ENCODE data around the gene CAMK2G. TPM values are rescaled to one million over a fixed set of nuclear protein-coding genes. Genes with fewer than 3 reads are reported as not detected.
A peak's percentile ranks its signal among the peaks of the same experiment; 100 is the strongest.

The CAMK2G gene
- polyA plus RNA-seq, 3 donors, result 1.7 to 60.7 (median 3.0) TPM

DNA sequence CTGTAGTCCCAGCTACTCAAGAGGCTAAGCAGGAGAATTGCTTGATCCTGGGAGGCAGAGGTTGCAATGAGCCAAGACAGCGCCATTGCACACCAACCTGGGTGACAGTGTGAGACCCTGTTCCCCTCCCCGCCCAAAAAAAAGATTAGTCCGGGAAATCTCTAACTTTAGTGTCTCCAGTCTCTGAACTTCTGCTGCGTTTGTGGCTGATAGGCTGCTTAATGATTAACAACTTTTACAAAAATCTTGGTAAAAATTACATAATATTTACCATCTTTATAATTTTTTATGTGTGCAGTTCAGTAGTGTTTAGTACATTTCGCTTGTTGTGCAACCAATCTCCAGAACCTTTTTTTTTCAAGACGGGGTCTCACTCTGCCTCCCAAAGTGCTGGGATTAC, 26.9 kb upstream of the CAMK2G start:
- Mint-ChIP-seq H3K27ac (no peak overlapping the region), H3K9me3 (no peaks in the 10 kb centered on the region), H3K4me1 (peaks cover 48% of the 10 kb centered on the region), H3K4me3 (no peak overlapping the region), H3K36me3 (peaks cover 0 to 3% of the 10 kb centered on the region in 2 donors), H3K27me3 (ENCODE audit: low read depth in 3 of 3) (peaks cover 0 to 3% (median 2%) of the 10 kb centered on the region in 3 donors)
- WGBS (ENCODE audit: insufficient coverage), result 82% methylated on average over 3 of the region's 6 CpGs
- no peaks in the 10 kb centered on the region for H3K27me3 ChIP-seq (ENCODE audit: control insufficient read depth in 2 of 2, insufficient read depth in 2 of 2, low read length in 2 of 2)
- H4K20me1 ChIP-seq (ENCODE audit: insufficient read depth, low read length), result no peaks in the 10 kb centered on the region
- TF ChIP-seq, protein P1, sequence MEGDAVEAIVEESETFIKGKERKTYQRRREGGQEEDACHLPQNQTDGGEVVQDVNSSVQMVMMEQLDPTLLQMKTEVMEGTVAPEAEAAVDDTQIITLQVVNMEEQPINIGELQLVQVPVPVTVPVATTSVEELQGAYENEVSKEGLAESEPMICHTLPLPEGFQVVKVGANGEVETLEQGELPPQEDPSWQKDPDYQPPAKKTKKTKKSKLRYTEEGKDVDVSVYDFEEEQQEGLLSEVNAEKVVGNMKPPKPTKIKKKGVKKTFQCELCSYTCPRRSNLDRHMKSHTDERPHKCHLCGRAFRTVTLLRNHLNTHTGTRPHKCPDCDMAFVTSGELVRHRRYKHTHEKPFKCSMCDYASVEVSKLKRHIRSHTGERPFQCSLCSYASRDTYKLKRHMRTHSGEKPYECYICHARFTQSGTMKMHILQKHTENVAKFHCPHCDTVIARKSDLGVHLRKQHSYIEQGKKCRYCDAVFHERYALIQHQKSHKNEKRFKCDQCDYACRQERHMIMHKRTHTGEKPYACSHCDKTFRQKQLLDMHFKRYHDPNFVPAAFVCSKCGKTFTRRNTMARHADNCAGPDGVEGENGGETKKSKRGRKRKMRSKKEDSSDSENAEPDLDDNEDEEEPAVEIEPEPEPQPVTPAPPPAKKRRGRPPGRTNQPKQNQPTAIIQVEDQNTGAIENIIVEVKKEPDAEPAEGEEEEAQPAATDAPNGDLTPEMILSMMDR (IDR thresholded peaks at IDR 0.05), result no peak
- intact Hi-C loops (cut with micrococcal nuclease), result loop anchor here in 1 of 2 donors (10.0 kb wide), 1 partner anchor 94 kb away; the partner anchor contains the start of gene VCL
- DNase-seq, result no peak
- H3K9ac ChIP-seq (ENCODE audit: insufficient read depth, low read length, poor library complexity, severe bottlenecking), result no peak overlapping the region
- no peaks in the 10 kb centered on the region for H3K36me3 ChIP-seq (replicated peaks in 1 of 2; ENCODE audit: control insufficient read depth in 1 of 2, insufficient read depth in 2 of 2, low read length in 2 of 2)
- no peaks in the 10 kb centered on the region for H3K9me3 ChIP-seq (replicated peaks in 1 of 2; ENCODE audit: control insufficient read depth in 1 of 2, insufficient read depth in 1 of 2, low read length in 2 of 2)
- H3K27ac ChIP-seq (ENCODE audit: low read depth in 1 of 2, low read length in 2 of 2), result no peak overlapping the region
- H3K4me3 ChIP-seq (replicated peaks in 1 of 3; ENCODE audit: low read depth in 2 of 3, low read length in 3 of 3), result no peak overlapping the region
- no peaks in the 10 kb centered on the region for H3K79me2 ChIP-seq (ENCODE audit: insufficient read depth, low read length)
- no peak overlapping the region for H2AFZ ChIP-seq (ENCODE audit: insufficient read depth, low read depth, low read length, poor library complexity, severe bottlenecking)
- H3K4me2 ChIP-seq (replicated peaks; ENCODE audit: extremely low read depth, low read length, poor library complexity, severe bottlenecking), result no peak overlapping the region
- peaks cover 52 to 54% of the 10 kb centered on the region in 2 donors for H3K4me1 ChIP-seq (ENCODE audit: control insufficient read depth in 1 of 2, insufficient read depth in 2 of 2, low read length in 2 of 2)

DNA sequence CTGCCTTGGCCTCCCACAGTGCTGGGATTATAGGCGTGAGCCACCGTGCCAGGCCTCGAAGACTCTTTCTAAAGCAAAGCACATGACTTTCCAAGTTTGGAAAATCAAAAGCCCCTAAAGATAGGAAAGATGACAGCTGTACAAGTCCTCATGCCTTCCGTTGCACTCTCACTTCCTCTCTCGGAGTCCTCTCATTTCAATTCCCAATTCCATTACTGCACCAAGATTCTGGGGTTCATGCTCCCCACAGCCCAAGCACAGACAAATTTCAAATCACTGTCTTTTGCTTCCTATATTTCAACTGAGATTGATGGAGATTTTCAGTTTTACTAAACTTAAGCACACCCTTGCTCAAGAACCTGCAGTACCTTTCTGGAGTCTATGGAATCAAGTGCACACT, 25.7 kb upstream of the CAMK2G start:
- peak in 2 of 3 donors; percentile 56 to 77 for DNase-seq
- H3K27ac ChIP-seq (ENCODE audit: low read depth in 1 of 2, low read length in 2 of 2), result peak overlapping the region in 1 of 2 donors; percentile 17
- H4K20me1 ChIP-seq (ENCODE audit: insufficient read depth, low read length), result no peaks in the 10 kb centered on the region
- peaks cover 40 to 42% of the 10 kb centered on the region in 2 donors for H3K4me1 ChIP-seq (ENCODE audit: control insufficient read depth in 1 of 2, insufficient read depth in 2 of 2, low read length in 2 of 2)
- no peaks in the 10 kb centered on the region for H3K36me3 ChIP-seq (replicated peaks in 1 of 2; ENCODE audit: control insufficient read depth in 1 of 2, insufficient read depth in 2 of 2, low read length in 2 of 2)
- intact Hi-C loops (cut with micrococcal nuclease), result loop anchor here in 1 of 2 donors (10.0 kb wide), 1 partner anchor 95 kb away; the partner anchor contains the start of gene VCL
- no peaks in the 10 kb centered on the region for H3K27me3 ChIP-seq (ENCODE audit: control insufficient read depth in 2 of 2, insufficient read depth in 2 of 2, low read length in 2 of 2)
- peak overlapping the region in 1 of 2 donors; percentile 67 for H3K4me3 Mint-ChIP-seq
- WGBS (ENCODE audit: insufficient coverage), result 4% methylated on average over 5 of the region's 5 CpGs
- H3K79me2 ChIP-seq (ENCODE audit: insufficient read depth, low read length), result no peaks in the 10 kb centered on the region
- H3K9me3 Mint-ChIP-seq, result peaks cover 0 to 3% (median 0%) of the 10 kb centered on the region in 7 donors
- H3K4me3 ChIP-seq (replicated peaks in 1 of 3; ENCODE audit: low read depth in 2 of 3, low read length in 3 of 3), result peak overlapping the region in 1 of 3 experiments; percentile 27
- H3K27me3 Mint-ChIP-seq (ENCODE audit: low read depth in 3 of 3), result peaks cover 0 to 3% (median 2%) of the 10 kb centered on the region in 3 donors
- H3K4me1 Mint-ChIP-seq, result peaks cover 36% of the 10 kb centered on the region
- H3K27ac Mint-ChIP-seq, result peak overlapping the region in 5 of 7 donors; percentile 15 to 73 (median 32)
- H3K9ac ChIP-seq (ENCODE audit: insufficient read depth, low read length, poor library complexity, severe bottlenecking), result no peak overlapping the region
- H3K4me2 ChIP-seq (replicated peaks; ENCODE audit: extremely low read depth, low read length, poor library complexity, severe bottlenecking), result peak overlapping the region; percentile 23
- no peak overlapping the region for H2AFZ ChIP-seq (ENCODE audit: insufficient read depth, low read depth, low read length, poor library complexity, severe bottlenecking)
- TF ChIP-seq, protein P1 (IDR thresholded peaks at IDR 0.05), result no peak
- peaks cover 0 to 3% of the 10 kb centered on the region in 2 donors for H3K36me3 Mint-ChIP-seq
- no peaks in the 10 kb centered on the region for H3K9me3 ChIP-seq (replicated peaks in 1 of 2; ENCODE audit: control insufficient read depth in 1 of 2, insufficient read depth in 1 of 2, low read length in 2 of 2)
